Measurements from ENCODE around the gene NMRAL1.

NMRAL1 gene

DNA sequence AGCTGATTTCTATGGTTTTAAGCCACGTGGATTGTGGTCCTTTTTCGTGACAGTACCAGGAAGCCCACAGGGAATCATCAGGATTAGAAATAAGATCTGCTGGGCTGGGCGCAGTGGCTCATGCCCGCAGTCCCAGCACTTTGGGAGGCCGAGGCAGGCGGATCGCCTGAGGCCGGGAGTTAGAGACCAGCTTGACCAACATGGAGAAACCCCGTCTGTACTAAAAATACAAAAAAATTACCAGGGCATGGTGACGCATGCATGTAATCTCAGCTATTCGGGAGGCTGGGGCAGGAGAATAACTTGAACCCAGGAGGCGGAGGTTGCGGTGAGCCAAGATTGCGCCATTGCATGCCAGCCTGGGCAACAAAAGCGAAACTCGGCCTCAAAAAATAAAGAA lies 6.5 kb downstream of the NMRAL1 start:
- no peak for DNase-seq (ENCODE audit: low read depth in 2 of 2)

DNA sequence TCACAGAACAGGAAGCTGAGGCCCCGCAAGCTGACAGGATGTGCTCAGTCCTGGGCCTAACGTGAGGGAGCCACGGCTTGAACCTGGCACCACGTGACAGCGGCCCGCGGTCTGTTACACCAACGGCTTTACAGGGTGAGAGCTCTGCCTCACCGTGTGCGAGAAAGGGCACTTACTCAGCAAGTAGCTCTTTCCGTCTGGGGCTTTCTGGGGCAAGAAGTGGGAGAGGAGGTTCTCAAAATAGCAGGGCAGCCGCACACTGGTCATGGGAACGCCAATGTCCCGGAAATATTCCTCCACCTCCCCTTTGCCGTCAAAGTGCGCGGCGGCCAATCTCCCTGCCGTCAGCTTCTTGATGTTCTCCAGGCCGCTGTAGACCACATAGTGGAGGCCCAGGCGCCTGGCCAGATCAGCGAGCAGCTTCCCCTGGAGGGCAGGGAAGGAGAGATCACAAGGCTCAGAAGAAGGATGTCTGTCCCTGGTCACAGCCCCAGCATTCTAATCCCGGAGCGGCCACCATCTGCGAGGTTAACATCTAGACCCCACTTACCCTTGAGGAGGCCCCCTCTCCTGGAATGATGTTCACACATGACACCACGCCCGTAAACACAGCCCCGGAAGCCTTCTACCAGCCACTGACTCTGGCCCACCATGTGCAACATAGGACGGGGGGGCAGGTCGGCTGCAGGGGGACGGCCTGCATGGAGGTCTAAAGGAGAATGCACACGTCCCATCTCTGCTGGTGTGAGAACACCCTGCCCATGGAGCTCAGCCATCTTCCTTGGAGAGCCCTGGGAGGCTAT lies 8.2 kb downstream of the NMRAL1 start:
- peak; percentile 18 to 31 for DNase-seq (ENCODE audit: low read depth in 2 of 2)

DNA sequence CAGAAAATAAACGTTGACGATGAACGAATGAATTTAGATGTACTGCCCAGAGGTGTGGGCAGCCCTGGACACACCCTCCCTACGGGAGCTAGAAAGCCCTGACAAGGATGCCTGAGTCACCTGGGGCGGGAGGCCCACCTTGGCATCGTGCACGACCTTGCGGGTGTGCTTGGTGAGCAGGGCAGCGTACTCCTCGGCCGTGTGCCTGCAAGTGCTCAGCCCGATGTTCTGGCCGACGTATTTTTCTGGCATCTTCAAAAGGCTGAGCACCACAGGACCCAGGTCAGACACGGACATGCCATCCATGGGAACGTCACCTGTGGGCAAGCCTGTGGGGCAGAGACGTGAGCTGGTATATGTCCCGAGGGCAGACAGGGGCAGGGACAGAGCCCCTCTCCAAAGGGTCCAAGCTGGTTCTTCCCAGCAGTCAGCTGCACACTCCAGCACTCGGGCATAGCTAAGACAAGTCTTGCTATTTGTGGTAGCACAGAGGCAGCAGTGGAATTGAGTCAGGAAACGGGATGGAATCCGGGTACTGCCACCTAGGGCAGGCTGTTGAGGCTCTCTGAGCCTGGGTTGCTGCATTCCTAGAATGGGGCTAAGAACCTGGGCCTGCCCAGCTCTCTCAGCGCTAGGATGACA lies 10.8 kb downstream of the NMRAL1 start:
- no peak for DNase-seq (ENCODE audit: low read depth in 2 of 2)

DNA sequence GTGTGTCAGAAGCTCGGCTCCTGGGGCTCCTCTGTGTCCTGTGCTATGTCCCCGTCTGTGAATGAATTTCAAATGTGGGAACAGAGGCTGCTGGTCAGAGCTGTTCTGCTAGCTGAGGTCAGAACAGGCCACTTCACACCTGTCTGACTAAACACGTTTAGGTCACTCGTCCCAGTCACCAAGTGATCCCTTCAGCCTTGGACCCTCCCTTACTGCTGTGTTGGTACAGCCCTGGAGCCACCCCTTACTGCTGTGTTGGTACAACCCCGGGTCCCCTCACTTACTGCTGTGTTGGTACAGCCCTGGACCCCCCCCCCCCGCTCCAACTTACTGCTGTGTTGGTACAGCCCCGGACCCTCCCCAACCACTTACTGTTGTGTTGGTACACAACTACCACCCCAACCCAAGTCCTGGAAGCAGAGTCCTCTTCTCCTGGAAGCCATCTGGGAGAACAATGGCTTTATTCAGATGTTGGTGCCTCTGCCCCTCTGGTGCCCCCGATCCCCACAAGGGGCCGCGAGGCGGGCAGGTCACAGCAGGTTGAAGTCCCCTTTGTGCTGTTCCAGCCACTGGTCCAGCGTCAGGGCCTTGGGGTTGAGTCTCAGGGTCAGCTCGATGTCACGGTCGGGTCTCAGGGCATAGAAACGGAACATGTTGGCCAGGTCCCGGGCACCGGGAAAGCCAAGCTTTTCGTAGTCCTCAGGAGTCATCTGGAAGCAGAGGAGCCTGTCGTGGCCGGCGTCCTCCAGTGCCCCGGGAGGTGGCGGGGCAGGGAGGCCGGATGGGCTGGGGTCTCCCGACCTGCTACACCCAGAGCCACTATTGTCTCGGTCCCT lies 13.0 kb downstream of the NMRAL1 start:
- DNase-seq (ENCODE audit: low read depth in 2 of 2): no peak

DNA sequence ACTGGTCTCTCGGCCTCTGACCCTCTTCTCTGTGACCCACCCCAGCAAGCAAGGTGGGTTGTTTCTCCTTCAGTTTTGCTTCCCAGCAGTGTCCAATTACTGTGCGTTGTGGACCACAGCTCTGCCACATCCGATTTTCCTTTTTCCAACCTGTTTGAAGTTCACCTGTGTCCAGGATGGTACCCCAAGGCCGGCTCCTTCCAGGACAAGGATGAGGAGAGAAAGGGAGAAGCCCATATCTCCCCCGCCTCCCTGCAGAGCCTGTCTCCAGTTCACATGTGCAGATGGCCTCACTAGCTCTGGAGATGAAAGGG lies 13.5 kb downstream of the NMRAL1 start:
- DNase-seq (ENCODE audit: low read depth in 2 of 2): no peak

DNA sequence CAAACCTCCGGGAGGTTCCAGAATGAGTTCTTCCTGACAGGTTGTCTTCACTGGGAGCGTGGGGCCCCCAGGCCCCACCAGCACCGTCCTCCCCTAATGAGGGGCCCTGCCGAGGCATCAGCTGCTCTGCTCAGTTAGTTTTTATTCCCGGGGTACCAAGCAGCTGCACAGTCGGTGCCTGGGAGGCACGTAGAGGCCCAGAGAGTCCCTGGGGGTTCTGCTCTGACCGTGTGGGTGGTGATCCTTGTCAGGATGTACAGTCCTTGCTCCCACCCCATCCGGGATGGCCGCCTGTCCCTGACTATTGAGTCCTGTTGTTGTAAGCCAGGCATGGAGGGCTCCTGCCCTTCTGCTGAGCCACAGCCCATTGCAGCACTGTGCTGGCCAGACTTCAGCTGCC lies 18.5 kb downstream of the NMRAL1 start:
- DNase-seq (ENCODE audit: low read depth in 2 of 2): no peak

DNA sequence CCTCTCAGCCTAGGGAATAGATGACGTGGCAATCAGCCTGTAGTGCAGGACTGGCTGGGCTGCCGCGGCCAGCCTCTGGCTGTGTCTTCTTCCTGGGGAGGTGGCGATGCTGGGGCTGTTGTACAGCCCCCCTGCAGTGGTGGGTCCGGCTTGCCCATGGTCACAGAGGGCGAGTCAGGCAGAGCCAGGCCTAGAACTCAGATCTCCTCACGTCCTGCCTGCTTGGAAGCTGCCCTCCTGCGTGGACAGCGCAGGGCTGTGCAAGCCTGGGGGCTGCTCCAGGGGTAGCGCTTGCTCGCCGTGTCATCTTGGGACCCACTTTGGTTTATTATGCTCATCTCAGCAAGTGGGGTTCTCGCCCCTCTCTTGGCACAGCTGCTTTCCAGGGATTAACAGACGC lies 19.3 kb downstream of the NMRAL1 start:
- no peak for DNase-seq (ENCODE audit: low read depth in 2 of 2)

DNA sequence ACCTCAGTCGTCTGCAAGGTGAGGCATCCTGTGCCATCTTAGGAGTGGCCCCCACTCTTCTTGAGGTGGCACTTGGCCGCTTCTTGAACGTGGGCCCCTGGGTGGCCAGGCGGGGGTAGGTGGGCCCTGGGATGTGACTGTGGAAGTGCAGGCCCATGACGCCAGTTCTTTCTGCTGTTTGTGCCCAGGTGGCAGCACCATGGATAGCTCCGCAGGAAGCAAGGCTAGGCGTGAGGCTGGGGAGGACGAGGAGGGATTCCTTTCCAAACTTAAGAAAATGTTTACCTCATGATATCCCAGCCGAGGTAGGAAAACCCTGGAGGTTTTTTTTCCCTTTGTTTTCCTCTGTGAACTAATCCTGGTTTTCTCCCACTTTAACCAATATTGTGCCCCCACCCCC lies 19.8 kb downstream of the NMRAL1 start:
- DNase-seq (ENCODE audit: low read depth in 2 of 2): no peak

DNA sequence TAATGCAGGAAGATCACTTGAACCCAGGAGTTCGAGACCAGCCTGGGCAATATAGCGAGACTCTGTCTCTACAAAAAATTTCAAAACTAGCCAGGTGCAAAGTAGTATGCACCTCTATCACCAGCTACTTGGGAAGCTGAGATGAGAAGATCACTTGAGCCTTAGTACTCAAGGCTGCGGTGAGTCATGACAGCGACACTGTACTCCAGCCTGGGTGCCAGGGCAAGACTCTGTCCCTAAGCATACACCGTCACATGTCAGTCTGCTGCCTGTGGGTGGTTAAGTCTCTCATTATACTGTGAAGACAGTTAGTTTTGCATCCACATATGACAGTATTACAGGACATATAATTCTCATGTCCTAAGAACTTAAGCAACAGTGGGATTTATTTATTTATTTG lies 21.8 kb downstream of the NMRAL1 start:
- no peak for DNase-seq (ENCODE audit: low read depth in 2 of 2)

DNA sequence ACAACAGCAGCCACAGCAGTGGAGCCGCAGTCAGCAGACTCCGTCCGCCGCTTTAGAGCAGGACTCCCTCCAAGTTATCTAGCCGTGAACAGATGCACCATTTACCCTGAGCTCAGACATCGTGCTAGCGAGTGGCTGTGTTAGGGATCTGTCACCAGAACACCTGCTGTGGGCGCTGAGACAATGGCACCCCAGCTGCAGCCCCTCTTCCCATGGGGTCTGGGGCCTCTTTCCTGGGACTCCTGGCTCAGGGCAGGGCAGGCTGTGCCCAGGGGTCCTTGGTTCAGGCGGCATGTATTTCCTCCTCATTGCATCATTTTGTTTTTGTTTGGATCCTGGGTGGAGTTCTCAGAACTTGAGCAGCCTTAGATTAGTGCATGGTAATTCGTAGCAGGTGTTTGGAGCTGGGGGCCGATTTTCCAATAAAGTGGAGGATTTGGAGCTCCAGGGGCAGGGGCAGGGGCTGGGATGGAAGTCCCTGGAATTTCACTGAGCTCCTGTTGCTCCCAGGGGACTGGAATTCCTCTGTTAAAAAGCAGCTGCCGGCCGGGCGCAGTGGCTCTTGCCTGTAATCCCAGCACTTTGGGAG lies 23.4 kb downstream of the NMRAL1 start:
- DNase-seq (ENCODE audit: low read depth in 2 of 2): no peak

DNA sequence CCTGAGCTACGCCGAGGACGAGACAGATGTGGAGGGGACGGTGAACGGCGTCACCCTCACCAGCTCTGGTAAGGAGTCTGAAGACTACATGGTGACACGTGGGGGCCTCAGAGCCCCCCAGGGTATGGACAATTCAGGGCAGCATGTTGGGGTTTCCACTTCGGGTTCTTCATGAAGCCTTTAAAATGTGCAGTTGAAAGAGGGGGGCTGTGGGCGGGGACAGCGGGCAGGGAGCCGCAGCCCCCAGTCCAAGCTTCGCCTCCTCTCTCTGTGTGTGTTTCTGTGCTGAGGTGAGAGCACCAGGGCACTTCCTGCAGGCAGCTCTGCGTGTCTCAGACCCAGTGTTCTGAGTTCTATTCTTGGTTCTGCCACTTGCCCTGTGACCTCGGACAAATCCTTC lies 24.0 kb downstream of the NMRAL1 start:
- DNase-seq (ENCODE audit: low read depth in 2 of 2): no peak

DNA sequence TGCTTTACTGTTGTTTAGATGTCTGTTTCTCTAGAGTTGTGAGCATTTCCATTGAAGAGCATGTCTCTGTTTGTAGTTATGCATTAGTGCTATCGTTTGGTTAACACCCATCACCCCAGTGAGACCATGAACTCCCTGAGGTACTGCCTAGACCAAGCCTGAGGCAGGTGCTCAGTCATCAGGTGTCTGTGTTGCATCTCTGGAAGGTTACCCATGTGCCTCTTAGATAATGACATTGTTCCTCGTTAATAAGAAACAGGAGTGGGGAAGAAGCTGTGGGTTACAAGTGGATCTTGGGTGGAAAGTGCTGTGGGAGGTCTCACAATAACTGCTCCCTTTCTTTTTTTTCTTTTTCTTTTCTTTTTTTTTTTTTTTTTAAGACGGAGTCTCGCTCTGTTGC lies 30.4 kb downstream of the NMRAL1 start:
- DNase-seq (ENCODE audit: low read depth in 2 of 2): no peak

DNA sequence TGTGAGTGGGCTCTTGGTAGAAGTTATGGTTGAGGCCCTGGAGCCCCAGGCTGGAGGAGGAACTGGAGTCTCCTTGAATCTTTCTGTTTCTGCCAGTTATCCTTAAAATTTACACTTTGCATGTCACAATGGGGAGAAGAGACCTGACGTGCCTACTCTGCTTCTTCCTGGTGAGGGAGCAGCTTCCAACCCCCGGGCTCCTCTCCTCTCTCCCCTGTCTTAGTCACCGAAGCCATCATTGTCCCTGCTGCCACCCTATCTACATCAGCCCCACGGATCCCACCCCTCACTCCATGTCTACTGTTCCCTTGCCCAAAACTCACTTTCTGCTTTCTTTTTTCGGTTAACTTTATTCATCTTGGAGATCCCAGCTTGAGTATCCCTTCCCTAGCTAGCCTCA lies 31.2 kb downstream of the NMRAL1 start:
- no peak for DNase-seq (ENCODE audit: low read depth in 2 of 2)

DNA sequence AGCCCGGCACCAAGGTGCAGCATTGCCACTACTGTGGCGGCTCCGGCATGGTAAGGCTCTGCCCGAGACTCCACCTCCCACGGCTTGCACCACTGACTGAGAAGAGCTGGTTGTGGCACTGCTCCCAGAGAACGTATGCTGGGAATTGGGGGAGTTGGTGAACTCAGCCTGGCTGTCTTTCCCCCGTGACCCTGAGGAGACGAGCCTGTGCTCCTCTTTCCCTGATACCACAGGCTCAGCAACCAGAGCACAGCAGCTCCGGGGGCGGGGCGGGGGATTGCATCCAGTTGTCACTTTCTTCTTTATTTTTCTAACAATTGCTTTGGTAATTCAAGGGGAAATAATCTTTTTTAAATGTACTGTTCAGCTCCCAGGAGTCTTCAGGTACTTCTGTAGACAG lies 32.1 kb downstream of the NMRAL1 start:
- no peak for DNase-seq (ENCODE audit: low read depth in 2 of 2)

DNA sequence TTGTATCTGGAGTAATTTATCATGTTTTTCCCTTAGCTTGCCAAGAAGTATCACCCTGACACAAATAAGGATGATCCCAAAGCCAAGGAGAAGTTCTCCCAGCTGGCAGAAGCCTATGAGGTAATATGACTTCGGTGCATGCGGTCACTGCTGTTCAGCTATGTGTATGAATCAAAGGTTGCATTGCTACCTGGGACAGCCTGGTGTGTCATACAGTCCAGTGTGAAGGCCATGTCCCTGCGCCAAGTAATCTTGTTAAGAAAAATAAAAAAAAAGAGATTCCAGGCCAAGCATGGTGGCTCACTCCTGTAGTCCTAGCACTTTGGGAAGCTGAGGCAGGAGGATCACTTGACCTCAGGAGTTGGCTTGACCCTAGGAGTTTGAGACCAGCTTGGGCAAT lies 37.1 kb downstream of the NMRAL1 start:
- DNase-seq (ENCODE audit: low read depth in 2 of 2): no peak

DNA sequence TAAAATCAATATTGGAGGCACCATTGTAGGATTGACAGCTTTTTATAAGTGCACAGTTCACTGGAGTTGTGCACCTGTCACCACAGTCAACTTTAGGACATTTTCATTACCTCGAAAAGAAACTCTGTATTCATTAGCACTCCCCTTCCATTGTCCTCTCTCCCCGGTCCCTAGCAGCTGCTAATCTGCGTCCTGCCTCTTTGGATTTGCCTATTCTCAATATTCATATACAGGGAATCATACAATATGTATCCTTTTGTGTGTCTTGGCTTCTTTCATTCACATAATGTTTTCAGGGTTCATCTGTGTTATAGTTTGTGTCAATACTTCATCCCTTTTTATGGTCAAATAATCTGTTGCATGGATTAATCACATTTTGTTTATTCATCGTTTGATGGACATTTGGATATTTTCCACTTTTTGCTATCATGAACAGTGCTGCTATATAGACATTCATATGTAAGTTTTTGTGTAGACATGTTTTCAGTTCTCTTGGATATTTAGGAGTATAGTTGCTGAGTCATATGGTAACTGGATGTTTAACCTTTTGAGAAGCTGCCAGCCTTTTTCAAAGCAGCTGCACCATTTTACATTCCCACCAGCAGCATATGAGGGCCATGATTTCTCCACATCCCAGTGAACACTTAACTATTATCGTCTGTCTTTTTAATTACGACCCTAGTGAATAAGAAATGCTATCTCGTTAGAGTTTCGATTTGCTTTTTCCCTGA lies 38.9 kb downstream of the NMRAL1 start:
- DNase-seq (ENCODE audit: low read depth in 2 of 2): no peak

DNA sequence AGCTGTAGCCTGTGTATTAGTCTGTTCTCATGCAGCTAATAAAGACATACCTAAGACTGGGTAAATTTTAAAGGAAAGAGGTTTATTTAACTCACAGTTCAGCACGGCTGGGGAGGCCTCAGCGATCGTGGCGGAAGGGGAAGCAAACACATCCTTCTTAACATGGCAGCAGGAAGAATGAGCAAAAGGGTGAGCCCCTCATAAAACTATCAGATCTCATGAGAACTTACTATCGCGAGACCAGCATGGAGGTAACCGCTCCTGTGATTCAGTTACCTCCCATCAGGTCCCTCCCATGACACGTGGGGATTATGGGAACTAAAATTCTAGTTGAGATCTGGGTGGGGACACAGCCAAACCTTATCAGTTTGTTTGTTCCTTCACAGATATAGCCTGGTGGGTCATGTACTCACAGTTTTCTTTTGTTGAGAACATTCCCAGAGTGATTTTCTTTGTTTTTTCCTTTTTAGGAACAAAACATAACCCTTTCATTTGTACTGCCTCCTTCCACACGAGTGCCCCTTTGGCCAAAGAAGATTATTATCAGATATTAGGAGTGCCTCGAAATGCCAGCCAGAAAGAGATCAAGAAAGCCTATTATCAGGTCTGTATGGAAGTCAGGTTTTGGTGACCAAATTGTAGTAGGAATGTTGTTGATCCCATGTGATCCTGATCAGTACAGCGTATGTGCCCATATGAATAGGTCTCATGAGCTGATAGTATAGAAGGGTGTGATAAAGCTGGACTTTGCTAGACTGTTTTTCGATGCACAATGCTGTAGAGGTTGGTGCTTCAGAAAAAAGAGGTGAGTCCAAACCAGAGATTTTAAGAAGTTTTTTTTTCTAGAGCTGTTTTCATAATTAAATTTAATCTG lies 40.3 kb downstream of the NMRAL1 start:
- no peak for DNase-seq (ENCODE audit: low read depth in 2 of 2)

DNA sequence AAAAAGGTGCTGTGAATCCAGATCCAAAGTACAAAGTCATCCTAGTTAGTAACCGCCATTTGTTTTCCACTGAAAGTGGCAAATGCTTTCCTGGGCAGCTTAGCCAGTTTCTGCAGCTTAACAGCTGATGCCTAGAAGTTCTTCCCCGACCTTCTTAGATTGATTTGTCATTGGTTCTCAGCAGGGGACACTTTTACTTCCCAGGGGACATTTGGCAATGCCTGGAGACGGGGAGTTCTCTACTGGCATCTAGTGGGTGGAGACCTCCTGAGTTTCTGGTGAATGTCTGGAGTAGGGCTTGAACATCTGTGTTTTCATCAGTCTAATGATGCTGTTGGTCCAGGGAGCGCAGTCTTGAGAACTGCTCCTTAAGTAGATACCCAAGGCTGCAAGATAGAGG lies 41.2 kb downstream of the NMRAL1 start:
- DNase-seq (ENCODE audit: low read depth in 2 of 2): no peak

DNA sequence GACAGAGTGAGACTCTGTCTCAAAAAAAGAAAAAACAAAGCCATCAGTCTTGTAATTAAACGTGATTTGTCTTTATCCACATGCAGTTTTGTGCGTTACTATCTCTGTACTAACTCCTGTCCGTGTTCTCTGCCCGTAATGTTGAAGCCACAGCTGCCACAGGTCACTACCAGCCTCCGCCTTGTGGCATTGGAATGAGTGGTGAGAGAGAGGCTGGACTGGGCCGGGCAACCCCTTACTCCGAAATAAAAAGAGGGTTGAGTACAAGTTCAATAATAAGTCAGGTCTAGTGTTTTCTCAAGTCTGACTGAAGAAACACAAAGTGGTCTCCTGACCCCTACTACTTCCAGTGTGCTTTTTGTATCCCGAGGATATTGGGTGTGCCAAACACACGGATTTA lies 43.4 kb downstream of the NMRAL1 start:
- no peak for DNase-seq (ENCODE audit: low read depth in 2 of 2)

DNA sequence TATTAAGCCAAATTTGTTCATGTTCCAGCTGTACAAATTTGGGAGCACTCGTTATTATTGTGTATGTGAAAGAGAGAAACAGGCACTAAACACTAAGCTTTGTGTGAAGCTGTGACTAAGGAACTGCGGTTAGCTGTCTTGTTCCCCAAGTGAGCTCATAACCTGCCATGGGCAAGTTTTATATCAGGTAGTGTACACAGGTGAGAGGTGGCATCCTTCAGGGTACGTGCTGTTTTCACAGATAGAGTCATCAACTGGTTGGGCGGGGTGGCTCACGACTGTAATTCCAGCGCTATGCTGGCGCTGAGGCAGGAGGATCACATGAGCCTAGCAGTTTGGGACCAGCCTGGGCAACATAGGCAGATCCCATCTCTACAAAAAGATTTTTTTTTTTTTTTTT lies 45.9 kb downstream of the NMRAL1 start:
- no peak for DNase-seq (ENCODE audit: low read depth in 2 of 2)
